H1 (cell line): ENCODE results near the gene SLC19A1. TPM values are rescaled to one million over a fixed set of nuclear protein-coding genes. Genes with fewer than 3 reads are reported as not detected.

Experiments
- CTCF ChIA-PET: fragments of 300-600 bp; sonication (Branson Sonifier 250); formaldehyde crosslinking; loops from one replicate; lab custom pipeline; 2021; ENCODE audit not compliant: partially characterized antibody; lab: Charles Lee
- POLR2A ChIA-PET: fragments of 300-600 bp; sonication (Branson Sonifier 250); formaldehyde crosslinking; loops from one replicate; lab custom pipeline; 2021; ENCODE audit warnings: inconsistent platforms; ENCODE audit not compliant: partially characterized antibody; lab: Charles Lee
- DNase-seq, 2 experiments: peaks; one replicate each; pipeline versions ENCODE4 v3.0.0 to v3.0.0-alpha.2; 2010 to 2022; ENCODE audit warnings: low spot score in 2 of 2, low read depth in 1 of 2, mixed read lengths in 1 of 2
- FAIRE-seq: peaks from 2 replicates; lab custom pipeline; 2011; peaks lifted over from hg19 to GRCh38; lab: Jason Lieb, UNC
- H2AFZ ChIP-seq: 2 replicates; pipeline ENCODE4 v1.8.1; 2012; ENCODE audit warnings: low read length, inconsistent platforms
- H2AK5ac ChIP-seq: 2 replicates; pipeline ENCODE4 v1.6.1; 2013; ENCODE audit warnings: low read depth, low read length
- H2BK120ac ChIP-seq: replicated peaks from 2 replicates; pipeline ENCODE3; 2013; ENCODE audit warnings: low read depth, low read length, inconsistent platforms
- H2BK12ac ChIP-seq: 2 replicates; pipeline ENCODE4 v1.6.1; 2013; ENCODE audit warnings: low read depth, low read length
- H2BK15ac ChIP-seq: 2 replicates; pipeline ENCODE4 v1.6.1; 2013; ENCODE audit warnings: low read length
- H2BK20ac ChIP-seq: 2 replicates; pipeline ENCODE4 v1.6.1; 2013; ENCODE audit warnings: low read length
- H2BK5ac ChIP-seq: 2 replicates; pipeline ENCODE4 v1.6.1; 2013; ENCODE audit warnings: low read depth, low read length
- H3K14ac ChIP-seq: 2 replicates; pipeline ENCODE4 v1.6.1; 2013; ENCODE audit warnings: inconsistent platforms; ENCODE audit not compliant: insufficient read length
- H3K18ac ChIP-seq: 2 replicates; pipeline ENCODE4 v1.6.1; 2013; ENCODE audit warnings: low read length; ENCODE audit errors: extremely low read depth
- H3K23ac ChIP-seq: 2 replicates; pipeline ENCODE4 v1.6.1; 2013; ENCODE audit warnings: inconsistent platforms; ENCODE audit not compliant: insufficient read length
- H3K23me2 ChIP-seq: 2 replicates; pipeline ENCODE4 v1.6.1; 2013; ENCODE audit warnings: low read depth, low read length
- H3K27ac ChIP-seq: 2 replicates; pipeline ENCODE4 v1.6.1; 2011; ENCODE audit warnings: low read depth, low read length, inconsistent platforms
- H3K27me3 ChIP-seq, 4 experiments: replicated peaks in 1 of 4; 1 replicate in 1 of 4; 2 replicates in 3 of 4; pipeline versions ENCODE4 v1.6.1 to v1.8.1; 2011 to 2013; ENCODE audit warnings: low read length in 3 of 4, mild to moderate bottlenecking in 3 of 4, inconsistent platforms in 2 of 4, mixed read lengths in 2 of 4, moderate library complexity in 1 of 4; ENCODE audit not compliant: control insufficient read depth in 3 of 4, insufficient read depth in 3 of 4; ENCODE audit errors: extremely low read depth in 1 of 4
- H3K36me3 ChIP-seq, 4 experiments: 2 replicates each; pipeline versions ENCODE4 v1.6.1 to v1.8.1; 2011 to 2013; ENCODE audit warnings: mild to moderate bottlenecking in 4 of 4, low read length in 3 of 4, moderate library complexity in 2 of 4, control low read depth in 1 of 4, inconsistent platforms in 1 of 4; ENCODE audit not compliant: insufficient read depth in 4 of 4, control insufficient read depth in 2 of 4
- H3K4ac ChIP-seq: replicated peaks from 2 replicates; pipeline ENCODE3; 2013; ENCODE audit warnings: low read length, low read depth, mixed read lengths, inconsistent platforms; ENCODE audit not compliant: insufficient read length
- H3K4me1 ChIP-seq, 4 experiments: replicated peaks in 1 of 4; 1 replicate in 1 of 4; 2 replicates in 3 of 4; pipeline versions ENCODE4 v1.6.1 to v1.8.1; 2011 to 2013; ENCODE audit warnings: low read length in 3 of 4, inconsistent platforms in 2 of 4, mixed read lengths in 1 of 4; ENCODE audit not compliant: insufficient read depth in 4 of 4, control insufficient read depth in 3 of 4
- H3K4me2 ChIP-seq, 2 experiments: 2 replicates each; pipeline versions ENCODE4 v1.6.1 to v1.8.1; 2011 to 2013; ENCODE audit warnings: low read depth in 2 of 2, low read length in 2 of 2, control low read depth in 1 of 2, inconsistent platforms in 1 of 2, mild to moderate bottlenecking in 1 of 2; ENCODE audit not compliant: insufficient read depth in 1 of 2
- H3K4me3 ChIP-seq, 4 experiments: fragments of 200-600, 300-600 bp in 1 of 4; sonication (generic), shearing (Covaris generic), sonication (Bioruptor Twin) in 1 of 4; 2 replicates each; pipeline versions ENCODE4 v1.5.1 to v1.8.1; 2011 to 2016; ENCODE audit warnings: low read length in 4 of 4, low read depth in 3 of 4, control low read depth in 2 of 4, inconsistent platforms in 2 of 4, mild to moderate bottlenecking in 2 of 4, mixed read lengths in 1 of 4, moderate library complexity in 1 of 4; ENCODE audit not compliant: insufficient read depth in 2 of 4; ENCODE audit errors: extremely low read depth in 1 of 4
- H3K56ac ChIP-seq: replicated peaks from 2 replicates; pipeline ENCODE3; 2013; ENCODE audit warnings: low read depth, mild to moderate bottlenecking, mixed read lengths, low read length, inconsistent platforms; ENCODE audit not compliant: insufficient read length
- H3K79me1 ChIP-seq: 2 replicates; pipeline ENCODE4 v1.6.1; 2013; ENCODE audit warnings: low read depth, low read length, control low read depth
- H3K79me2 ChIP-seq, 2 experiments: 2 replicates each; pipeline versions ENCODE4 v1.6.1 to v1.8.1; 2012 to 2013; ENCODE audit warnings: low read length in 2 of 2, mild to moderate bottlenecking in 2 of 2, inconsistent platforms in 1 of 2; ENCODE audit not compliant: insufficient read depth in 2 of 2, control insufficient read depth in 1 of 2
- H3K9ac ChIP-seq, 4 experiments: replicated peaks in 1 of 4; 1 replicate in 1 of 4; 2 replicates in 3 of 4; pipeline versions ENCODE4 v1.6.1 to v1.8.1; 2011 to 2013; ENCODE audit warnings: low read depth in 3 of 4, low read length in 3 of 4, control low read depth in 2 of 4, mild to moderate bottlenecking in 2 of 4, moderate library complexity in 2 of 4, inconsistent platforms in 1 of 4; ENCODE audit errors: extremely low read depth in 1 of 4
- H3K9me3 ChIP-seq, 2 experiments: 2 replicates each; pipeline versions ENCODE4 v1.6.1 to v1.8.1; 2012 to 2013; ENCODE audit warnings: mild to moderate bottlenecking in 2 of 2, moderate library complexity in 2 of 2, control low read depth in 1 of 2, inconsistent platforms in 1 of 2, low read depth in 1 of 2, low read length in 1 of 2, mixed read lengths in 1 of 2; ENCODE audit not compliant: insufficient read depth in 2 of 2
- H4K20me1 ChIP-seq, 2 experiments: replicated peaks in 1 of 2; 2 replicates each; pipeline versions ENCODE3 to v1.8.1; 2011 to 2013; ENCODE audit warnings: inconsistent platforms in 2 of 2, low read length in 2 of 2, mild to moderate bottlenecking in 1 of 2; ENCODE audit not compliant: insufficient read depth in 2 of 2, control insufficient read depth in 1 of 2
- H4K5ac ChIP-seq: 2 replicates; pipeline ENCODE4 v1.6.1; 2013; ENCODE audit warnings: low read length, low read depth, mixed read lengths, inconsistent platforms; ENCODE audit not compliant: insufficient read length
- H4K8ac ChIP-seq: 2 replicates; pipeline ENCODE4 v1.8.0; 2013; ENCODE audit warnings: mild to moderate bottlenecking, moderate library complexity, low read length, inconsistent platforms; ENCODE audit not compliant: insufficient read depth; ENCODE audit errors: extremely low read depth
- H4K91ac ChIP-seq: replicated peaks from 2 replicates; pipeline ENCODE3; 2013; ENCODE audit warnings: low read length, mixed read lengths, inconsistent platforms; ENCODE audit not compliant: insufficient read length
- BRCA1 ChIP-seq: IDR thresholded peaks from 2 replicates; pipeline ENCODE4 v1.6.1; 2012; ENCODE audit warnings: low read depth, low read length, improper control_type of control experiment
- CTCF ChIP-seq, 3 experiments: IDR thresholded peaks; 1 replicate in 2 of 3; 2 replicates in 1 of 3; pipeline versions ENCODE4 v1.5.1 to v1.6.1; 2011; ENCODE audit warnings: low read length in 3 of 3, mild to moderate bottlenecking in 3 of 3, inconsistent platforms in 2 of 3, low read depth in 1 of 3, moderate library complexity in 1 of 3; ENCODE audit not compliant: insufficient read depth in 1 of 3; ENCODE audit errors: control extremely low read depth in 1 of 3
- HDAC2 ChIP-seq, 2 experiments: fragments of 300-600 bp in 1 of 2; sonication (generic) in 1 of 2; IDR thresholded peaks; 2 replicates each; pipeline ENCODE4 v1.6.1; 2011 to 2012; ENCODE audit warnings: low read depth in 2 of 2, low read length in 2 of 2, mild to moderate bottlenecking in 2 of 2, moderate library complexity in 2 of 2, borderline replicate concordance in 1 of 2, inconsistent platforms in 1 of 2
- KDM4A ChIP-seq: IDR thresholded peaks from one replicate; pipeline ENCODE4 v1.7.1; 2012; ENCODE audit warnings: low read depth, mild to moderate bottlenecking, moderate library complexity, low read length, inconsistent platforms; ENCODE audit not compliant: severe bottlenecking
- NANOG ChIP-seq: IDR thresholded peaks from 2 replicates; pipeline ENCODE4 v1.6.1; 2011; ENCODE audit warnings: low read length, low read depth, mild to moderate bottlenecking, inconsistent platforms; ENCODE audit not compliant: insufficient read depth, poor library complexity, severe bottlenecking
- WGBS, 2 experiments: shearing (Covaris generic) in 1 of 2; methylation state at CpG; one replicate each; pipeline versions ENCODE4 v1.1.6 to v1.1.7; 2013 to 2015; ENCODE audit warnings: low lambda C conversion rate in 2 of 2, mixed read lengths in 2 of 2, inconsistent platforms in 1 of 2, low coverage in 1 of 2, missing lambda C conversion rate in 1 of 2; ENCODE audit not compliant: insufficient replicate concordance in 2 of 2, insufficient coverage in 1 of 2, insufficient read length in 1 of 2; ENCODE audit errors: extremely low coverage in 1 of 2, missing lambda C conversion rate in 1 of 2; 5-methylcytosine and 5-hydroxymethylcytosine counted together
- long read RNA-seq, 2 experiments: library from RNA in 1 of 2; library from capped mRNA in 1 of 2; stranded (forward); transcript quantifications; one replicate each; pipeline ENCODE4 v2.0.0, GENCODE V29; 2021; ENCODE audit warnings: inconsistent platforms in 1 of 2
- polyA minus RNA-seq, 3 experiments: library from RNA; depleted of rRNA, polyadenylated mRNA; stranded (reverse); fragments of >200 nt; gene quantifications; 1 replicate in 2 of 3; 2 replicates in 1 of 3; pipeline ENCODE4 v1.2.3, GENCODE V29; 2011
- polyA plus RNA-seq, 7 experiments: library from polyadenylated mRNA; depleted of rRNA in 3 of 7; stranded (reverse) in 5 of 7; unstranded in 2 of 7; fragments of >200 nt in 5 of 7; fragments of 200-250 nt in 2 of 7; gene quantifications; 1 replicate in 5 of 7; 2 replicates in 1 of 7; 4 replicates in 1 of 7; pipeline versions ENCODE4 v1.2.1 to v1.2.3, GENCODE V29; 2011 to 2013; ENCODE audit warnings: missing spikeins in 2 of 7, mixed read lengths in 2 of 7
- total RNA-seq: library from RNA; stranded (reverse); fragmentation: NEBNext Ultra II Directional; extraction: Animal tissue kit (Norgen Biotek cat#: 25700); gene quantifications from 2 replicates; pipeline ENCODE4 v1.2.1, GENCODE V29; 2021

Gene SLC19A1
- total RNA-seq (31.6 and 33.5 TPM in 2 replicates), polyA plus RNA-seq (2011; rRNA removed) (43.8 and 48.3 TPM in 2 replicates), polyA minus RNA-seq (2011; rRNA and poly(A)+ RNA removed) (12.0 and 29.3 TPM in 2 replicates)
- polyA plus RNA-seq (2011; cell fraction: cytosol; rRNA removed), result 22.7 TPM
- 47.4 TPM for polyA plus RNA-seq (2011; cell fraction: nucleus; rRNA removed)
- polyA plus RNA-seq (2012, experiment 1 of 2), result 47.5 to 77.8 TPM (median 65.6 TPM) in 4 replicates
- 70.7 TPM for polyA plus RNA-seq (2012, experiment 2 of 2)
- 40.9 TPM for polyA plus RNA-seq (2013, experiment 1 of 2)
- polyA plus RNA-seq (2013, experiment 2 of 2), result 42.0 TPM
- 17.7 TPM for polyA minus RNA-seq (2011; cell fraction: cytosol; rRNA and poly(A)+ RNA removed)
- 18.7 TPM for polyA minus RNA-seq (2011; cell fraction: nucleus; rRNA and poly(A)+ RNA removed)
- long read RNA-seq, experiment 1, partial matches to known transcripts, result 2 of 12 reads
- long read RNA-seq, experiment 1, other reads (novel, unspliced or antisense), result 10 of 12 reads
- long read RNA-seq, experiment 2, partial matches to known transcripts, result 0 of 2 reads
- long read RNA-seq, experiment 2, other reads (novel, unspliced or antisense), result 2 of 2 reads

- Histone ChIP-seq H3K18ac (0 out of 2 replicates have a peak within 1 kb of the TSS, but pooled peaks have one; percentile 7), H3K14ac (peak within 1 kb of the TSS; percentile 71), H3K4me3 (peak within 1 kb of the TSS; percentile 47 to 71 (median 53)), H3K27ac (no peak within 1 kb of the TSS), H2BK12ac (no peak within 1 kb of the TSS), H2BK15ac (peak within 1 kb of the TSS; percentile 46; the same call in 1 of the 2 replicates), H2AK5ac (peak within 1 kb of the TSS; percentile 53; the same call in 1 of the 2 replicates), H3K23me2 (peaks cover 6% of the 10 kb centered on the region; the same call in 1 of the 2 replicates), H2BK5ac (no peak within 1 kb of the TSS), H3K4me2 (peak within 1 kb of the TSS; percentile 56 to 88), H3K9ac (peak within 1 kb of the TSS in 2 of 4 experiments; percentile 48 to 59; a peak in 4 of 7 replicates), H3K36me3 (peaks cover 0 to 2% (median 0%) of the 10 kb centered on the region in 4 experiments; a peak in 1 of 8 replicates), H2BK120ac (no peak within 1 kb of the TSS), H4K5ac (peak within 1 kb of the TSS; percentile 66), H4K91ac (peak within 1 kb of the TSS; percentile 54), H3K4me1 (peaks cover 0 to 15% (median 9%) of the 10 kb centered on the region in 4 experiments; a peak in 4 of 7 replicates), H3K9me3 (no peaks in the 10 kb centered on the region), H4K8ac (peak within 1 kb of the TSS; percentile 93), H3K4ac (peak within 1 kb of the TSS; percentile 38), H3K56ac (peak within 1 kb of the TSS; percentile 46), H3K79me1 (peaks cover 5% of the 10 kb centered on the region), H3K79me2 (peaks cover 0 to 31% of the 10 kb centered on the region in 2 experiments; a peak in 2 of 4 replicates), H2BK20ac (no peak within 1 kb of the TSS), H2AFZ (no peak within 1 kb of the TSS), H3K23ac (no peak within 1 kb of the TSS), H4K20me1 (peaks cover 3 to 10% of the 10 kb centered on the region in 2 experiments), H3K27me3 (no peaks in the 10 kb centered on the region; a peak in 1 of 7 replicates)
- ChIA-PET POLR2A (interaction anchor here (1.0 kb wide), 1 partner anchor 14 kb away, joined by 3 read pairs; no protein-coding TSS in a partner anchor), CTCF (no interaction called here)
- DNase-seq (peak in 1 of 2 experiments; percentile 71), FAIRE-seq (no peak)
- WGBS, 2 experiments, result no CpG with 5 or more reads among the region's 59 CpGs
- peak; percentile 35 for TF ChIP-seq KDM4A
- no peak for TF ChIP-seq NANOG
- no peak for TF ChIP-seq HDAC2 (IDR thresholded peaks at IDR 0.05; ENCODE audit: borderline replicate concordance in 1 of 2, low read depth in 2 of 2, low read length in 2 of 2)
- TF ChIP-seq CTCF (IDR thresholded peaks at IDR 0.05; ENCODE audit: control extremely low read depth in 1 of 3, insufficient read depth in 1 of 3, low read depth in 1 of 3, low read length in 3 of 3), result peak in 1 of 3 experiments; percentile 29; a peak in 2 of 4 replicates
- no peak for TF ChIP-seq BRCA1
Observed at GRCh38 chr21:45542242-45542666, at the start of gene SLC19A1. TSS of gene SLC19A1 (minus strand) at chr21:45542440. CDS start at chr21:45537959, 4,481 bp downstream.
